DMS 273 (cell line): ENCODE data around the gene LIX1.
A peak's percentile ranks its signal among the peaks of the same experiment; 100 is the strongest.

Experiments used
- DNase-seq: peaks from one replicate; lab custom pipeline; 2025; ENCODE audit not compliant: unreplicated experiment; lab: John Stamatoyannopoulos, UW

Gene LIX1

DNA sequence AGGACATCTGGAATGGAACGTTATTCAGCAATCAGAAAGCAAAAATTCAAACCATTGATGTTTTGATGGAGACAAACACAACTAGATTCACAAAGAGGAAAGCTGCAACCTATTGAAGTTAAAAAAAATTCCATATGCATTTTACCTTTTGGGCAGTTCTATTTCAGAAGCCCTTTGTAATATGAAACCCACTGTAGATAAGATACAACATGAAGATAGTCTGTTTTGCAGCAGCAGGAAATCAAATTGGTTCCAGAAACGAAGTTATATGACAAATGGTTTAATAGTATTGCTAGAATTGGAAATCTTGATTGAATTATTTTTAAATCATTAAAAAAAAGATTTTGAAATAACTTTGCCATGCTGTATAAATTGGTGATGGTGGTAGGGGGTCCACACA, 872 bp downstream of the LIX1 start:
- no peak for DNase-seq

GRCh38 chr5:97141031-97141430, 1.4 kb downstream of the LIX1 start:
- DNase-seq = no peak

GRCh38 chr5:97140250-97140649, 2.2 kb downstream of the LIX1 start:
- DNase-seq = peak; percentile 46

- no peak for DNase-seq
Measured at GRCh38 chr5:97136475-97136874, 5.9 kb downstream of the LIX1 start.

GRCh38 chr5:97135868-97136267, 6.5 kb downstream of the LIX1 start:
- DNase-seq = no peak

DNA sequence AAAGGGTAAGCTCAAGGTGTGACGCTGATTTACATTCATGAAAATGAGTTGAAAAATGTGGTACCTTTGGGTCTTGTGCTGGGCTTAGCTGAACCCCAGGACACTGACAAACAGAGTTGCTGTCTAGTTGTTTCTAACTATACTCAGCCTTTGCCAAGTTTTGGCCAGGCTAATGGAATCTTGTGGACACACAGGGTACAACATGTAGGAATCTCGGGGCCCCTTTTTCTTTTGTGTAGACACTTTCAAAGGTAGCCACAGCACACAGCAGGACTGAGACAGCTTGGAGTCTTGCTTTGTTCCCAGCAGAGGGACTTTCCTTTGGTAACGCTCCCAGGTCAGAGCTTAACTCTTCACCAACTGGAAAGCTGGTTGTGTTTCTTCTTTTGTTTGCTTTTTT, 7.8 kb downstream of the LIX1 start:
- DNase-seq = peak; percentile 7

- DNase-seq = no peak
Measured at GRCh38 chr5:97133101-97133500, 9.3 kb downstream of the LIX1 start.

DNA sequence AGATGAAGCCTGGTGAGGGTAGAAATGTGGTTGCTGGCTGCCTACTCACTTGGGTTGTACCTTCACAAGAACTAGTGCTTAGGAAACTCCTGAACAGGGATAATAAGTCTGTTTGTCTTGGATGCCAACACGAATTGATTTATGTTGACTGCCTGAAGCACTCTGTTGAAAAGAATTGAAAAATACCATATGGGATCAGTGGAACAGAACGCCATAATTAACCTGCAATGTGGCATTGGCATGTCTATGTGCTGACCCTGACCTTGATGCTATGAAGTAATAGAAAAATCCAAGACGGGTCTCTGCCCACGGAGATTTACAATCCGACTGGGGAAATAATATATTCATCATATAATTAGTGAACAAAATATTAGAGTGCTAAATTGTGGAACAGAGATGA, 10.5 kb downstream of the LIX1 start:
- DNase-seq = no peak

DNA sequence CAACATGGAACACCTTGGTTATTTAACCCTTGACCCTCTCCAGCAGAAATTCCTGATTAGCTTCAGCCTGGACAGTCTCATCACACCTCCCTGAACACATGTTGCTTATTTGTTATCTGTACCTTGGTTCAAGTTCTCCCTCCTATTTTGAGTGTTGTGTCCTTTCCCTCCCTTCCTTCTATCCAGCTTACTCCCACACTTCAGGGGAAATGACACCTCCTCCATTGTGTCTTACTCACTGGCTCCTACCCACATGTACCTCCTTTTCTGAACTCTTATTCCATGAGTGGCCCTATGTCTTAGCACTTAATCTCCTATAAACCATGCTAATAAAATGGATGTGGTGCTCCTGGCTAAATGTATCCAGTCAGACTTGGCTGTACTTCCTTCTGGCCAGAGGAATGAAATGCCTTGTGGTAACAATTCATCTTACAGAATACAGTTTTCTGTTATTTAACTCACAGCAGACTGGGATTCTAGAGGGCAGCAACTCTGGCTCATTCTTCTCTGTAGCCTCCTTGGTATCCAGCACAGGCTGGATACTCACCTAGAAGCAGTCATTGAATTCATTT, 11.2 kb downstream of the LIX1 start:
- no peak for DNase-seq

DNA sequence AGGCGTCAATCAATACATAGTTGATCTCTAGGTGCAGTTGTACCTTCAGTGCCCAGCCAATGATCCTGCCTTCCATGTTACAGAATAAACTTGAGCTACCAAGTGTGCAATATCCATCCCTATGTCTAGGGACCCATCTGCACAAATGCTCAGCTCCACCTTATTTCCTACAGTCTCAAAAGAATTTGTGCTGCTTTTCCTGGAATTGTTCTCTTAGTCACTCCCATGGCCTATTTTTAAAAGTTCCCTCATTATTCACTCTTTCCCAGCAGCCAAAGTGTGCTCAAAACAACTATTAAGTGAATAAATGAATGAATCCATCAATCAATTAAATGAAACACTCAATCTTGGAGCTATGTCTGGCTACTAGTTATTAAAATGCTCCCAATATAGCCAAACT, 14.7 kb downstream of the LIX1 start:
- no peak for DNase-seq

GRCh38 chr5:97125125-97125683, 17.2 kb downstream of the LIX1 start:
- DNase-seq = peak; percentile 18

GRCh38 chr5:97124335-97124734, 18.1 kb downstream of the LIX1 start:
- DNase-seq = no peak

GRCh38 chr5:97121848-97122247, 20.6 kb downstream of the LIX1 start:
- no peak for DNase-seq

DNA sequence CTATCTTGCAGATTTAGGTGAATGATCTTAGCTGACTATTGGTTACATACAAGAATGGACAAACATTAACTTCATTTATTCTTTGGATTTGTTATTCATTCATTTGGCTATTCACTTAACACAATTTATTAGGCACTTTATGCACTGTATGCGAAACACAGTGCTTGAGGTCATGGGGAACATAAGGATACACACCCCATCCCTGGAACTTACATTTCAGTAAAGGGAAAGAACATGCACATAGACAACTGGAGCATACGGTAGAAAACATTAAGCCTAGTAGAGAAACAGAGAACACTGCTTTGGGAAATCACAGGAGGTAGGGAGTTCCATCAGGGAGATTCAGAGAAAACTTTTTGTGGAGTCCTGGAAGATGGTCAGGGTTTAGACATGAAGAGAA, 22.2 kb downstream of the LIX1 start:
- DNase-seq = no peak

GRCh38 chr5:97119007-97119390, 23.4 kb downstream of the LIX1 start:
- DNase-seq = no peak

DNA sequence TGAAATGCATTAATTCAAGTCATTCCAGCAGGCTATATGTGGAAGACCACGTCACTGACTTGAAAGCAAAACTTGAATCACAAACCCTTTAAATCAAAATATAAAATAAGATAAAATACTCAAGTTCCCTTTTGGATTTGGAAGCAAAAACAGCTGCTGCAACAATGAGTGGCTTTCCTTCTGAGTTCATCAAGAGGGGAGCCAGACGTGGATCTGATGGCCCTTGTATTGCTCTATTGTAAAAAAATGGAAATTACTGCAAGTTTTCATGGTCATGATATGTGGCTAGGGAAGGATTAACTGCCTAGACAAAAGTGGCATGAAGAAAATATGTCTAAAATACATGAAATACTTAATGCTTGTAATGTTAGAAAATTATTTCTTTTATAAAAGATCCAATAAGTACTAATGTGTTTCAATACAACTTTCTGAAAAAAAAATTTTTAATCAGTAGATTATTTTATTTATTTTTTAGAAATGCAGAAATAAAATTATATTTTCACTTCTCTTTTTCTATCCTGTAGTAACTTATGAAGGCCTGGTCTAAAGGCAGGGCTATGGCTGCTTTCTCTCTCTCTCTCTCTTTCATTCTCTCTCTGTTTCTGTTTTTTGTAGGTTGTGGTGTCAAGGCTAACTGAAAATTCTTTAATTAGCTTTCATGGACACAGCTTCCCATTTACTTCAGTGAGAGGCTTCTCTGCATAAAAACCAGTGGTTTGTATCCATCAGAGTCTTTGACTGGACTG, 24.0 kb downstream of the LIX1 start:
- no peak for DNase-seq

DNA sequence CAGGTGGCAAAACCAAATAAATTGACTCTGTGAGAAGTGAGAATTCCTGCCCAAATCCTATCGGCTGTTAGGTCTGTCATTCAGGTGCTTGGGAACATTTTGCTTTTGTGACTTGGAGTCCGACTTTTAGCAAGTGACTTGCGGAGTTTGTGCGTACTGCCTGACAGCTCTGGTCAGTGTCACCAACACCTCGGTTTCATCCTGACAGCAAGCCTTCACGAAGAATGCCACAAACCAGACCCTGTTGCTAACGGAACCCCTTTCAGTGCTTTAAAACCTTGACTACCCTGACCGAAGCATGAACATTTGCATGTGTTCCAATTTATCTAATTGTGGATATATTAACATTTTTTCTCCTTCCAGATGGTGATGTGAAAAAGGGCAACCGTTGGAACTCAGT, 26.5 kb downstream of the LIX1 start:
- DNase-seq = no peak

- no peak for DNase-seq
Measured at GRCh38 chr5:97112230-97112629, 30.2 kb downstream of the LIX1 start.

DNA sequence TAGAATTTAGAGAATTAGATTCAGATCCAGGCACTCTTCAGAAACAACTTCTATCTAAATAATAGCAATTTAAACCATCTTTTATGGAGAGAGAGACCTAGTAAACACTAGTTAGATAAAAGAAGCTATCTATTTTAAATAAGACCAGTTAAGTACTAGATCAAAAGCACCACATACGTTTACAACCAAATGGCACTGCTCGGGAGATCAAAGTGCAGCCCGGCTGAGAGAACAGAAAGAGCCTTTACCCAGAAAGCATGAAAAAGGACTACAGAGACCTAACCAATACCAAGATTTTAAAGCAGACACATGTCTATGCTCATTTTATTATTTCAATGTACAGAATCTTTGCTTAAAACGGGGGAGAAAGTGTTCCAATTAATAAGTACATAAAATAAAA, 30.8 kb downstream of the LIX1 start:
- no peak for DNase-seq

DNA sequence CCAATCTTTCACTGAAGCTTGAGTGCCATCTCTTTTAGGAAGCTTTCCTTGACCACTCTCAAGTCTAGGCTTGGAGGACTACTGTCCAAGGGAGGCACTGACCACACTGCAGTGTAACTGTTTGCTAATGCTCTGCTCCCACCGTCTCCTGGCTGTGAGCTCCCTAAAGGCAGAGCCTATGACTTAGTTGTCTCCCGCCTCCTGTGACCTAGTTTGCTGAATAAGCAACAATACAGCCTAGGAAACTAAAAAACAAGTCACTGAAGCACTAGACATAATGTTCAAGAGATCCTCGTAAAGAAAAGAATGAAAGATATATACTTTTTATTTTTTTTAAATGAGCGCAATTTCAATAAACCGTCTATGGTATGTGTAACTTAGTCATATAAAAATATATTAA, 31.4 kb downstream of the LIX1 start:
- no peak for DNase-seq

DNA sequence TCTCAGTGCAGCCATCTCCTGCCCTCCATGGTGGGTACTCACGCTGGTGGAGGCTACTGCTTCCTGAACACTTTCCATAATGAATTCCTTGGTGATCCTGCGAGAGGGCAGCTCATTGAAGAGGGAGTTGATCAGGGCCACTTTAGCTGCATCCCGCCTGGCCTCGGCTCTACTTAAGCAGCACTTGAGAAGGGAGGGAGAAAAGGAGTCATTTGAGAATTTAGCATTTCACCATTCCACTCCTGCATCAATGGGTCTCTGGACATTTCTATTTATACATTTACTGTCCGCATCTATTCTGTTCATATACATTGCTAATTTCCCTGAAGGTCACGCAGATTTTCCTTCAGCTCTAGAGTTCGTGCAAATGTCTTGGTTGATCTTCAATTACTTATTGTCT, 35.1 kb downstream of the LIX1 start:
- no peak for DNase-seq

- no peak for DNase-seq
Measured at GRCh38 chr5:97106216-97106581, 36.2 kb downstream of the LIX1 start.
